Heart left ventricle (tissue), 13 donors: ENCODE measurements around the gene TMEM139.

Experiments used
- POLR2A ChIP-seq, 2 donors: fragments of 450-650 bp; IDR thresholded peaks; one replicate each; pipeline ENCODE4 v1.6.1; 2017; ENCODE audit warnings: antibody characterized with exemption in 2 of 2, mild to moderate bottlenecking in 2 of 2, moderate library complexity in 2 of 2
- TF ChIP-seq, protein P1 (sequence below), 12 donors: fragments of 200-600 bp; sonication (generic) in 4 of 12; IDR thresholded peaks; one replicate each; pipeline versions ENCODE4 v1.5.0 to v1.8.0; 2018 to 2022; ENCODE audit warnings: antibody characterized with exemption in 12 of 12, mild to moderate bottlenecking in 5 of 12
- donor health status: ischemic (EF 13 %, LVEDD 7.1; RV severe dilation, severe dysfunction).
- donor health status: DM: no; HTN: yes; CAD: no.
- donor health status: DM: no; HTN: no; CAD: no.
- donor health status: ischemic (EF 25% LVEDD 6.9; RV normal size, moderate dysfunction).
- donor health status: ischemic (EF 25% LVEDD 5.7; RV mildly dilated, moderate dysfunction).
- donor health status: ischemic (EF 35%, LVEDD 5.7; RV mildly dilated, moderate dysfunction).
- donor health status: nonischemic (EF 11% LVEDD 7.7; RV severe dilation, severe dysfunction).
- donor health status: DM: yes; HTN: yes; CAD: no.
- donor health status: PGD.
- donor health status: ischemic (EF 29% LVEDD 5.4; RV normal size, mild dysfunction).
- donor health status: nonischemic (EF 23%, LVEDD 6.1; RV moderate dilation, normal function).

DNA sequence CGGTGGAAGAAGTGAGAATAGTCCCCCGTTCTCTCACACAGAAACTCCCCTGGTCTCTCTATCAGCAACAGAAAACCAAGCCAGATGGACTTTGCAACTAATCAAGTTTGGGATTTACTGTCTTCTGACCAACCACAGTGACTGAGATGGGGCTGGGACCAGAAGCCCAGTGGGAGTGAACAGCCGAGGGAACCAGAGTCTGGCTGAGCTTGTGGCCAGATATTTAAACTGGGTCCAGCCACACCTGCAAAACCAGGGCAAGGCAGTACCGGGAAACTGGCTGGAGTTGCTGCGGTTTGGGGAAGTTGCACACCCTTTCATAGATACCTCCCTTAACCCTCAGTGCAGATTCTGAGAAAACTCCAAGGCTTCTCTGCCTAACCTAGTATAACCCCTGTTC, 15.5 kb upstream of the TMEM139 start:
- no peak for TF ChIP-seq POLR2A (IDR thresholded peaks at IDR 0.05)
- TF ChIP-seq, protein P1, sequence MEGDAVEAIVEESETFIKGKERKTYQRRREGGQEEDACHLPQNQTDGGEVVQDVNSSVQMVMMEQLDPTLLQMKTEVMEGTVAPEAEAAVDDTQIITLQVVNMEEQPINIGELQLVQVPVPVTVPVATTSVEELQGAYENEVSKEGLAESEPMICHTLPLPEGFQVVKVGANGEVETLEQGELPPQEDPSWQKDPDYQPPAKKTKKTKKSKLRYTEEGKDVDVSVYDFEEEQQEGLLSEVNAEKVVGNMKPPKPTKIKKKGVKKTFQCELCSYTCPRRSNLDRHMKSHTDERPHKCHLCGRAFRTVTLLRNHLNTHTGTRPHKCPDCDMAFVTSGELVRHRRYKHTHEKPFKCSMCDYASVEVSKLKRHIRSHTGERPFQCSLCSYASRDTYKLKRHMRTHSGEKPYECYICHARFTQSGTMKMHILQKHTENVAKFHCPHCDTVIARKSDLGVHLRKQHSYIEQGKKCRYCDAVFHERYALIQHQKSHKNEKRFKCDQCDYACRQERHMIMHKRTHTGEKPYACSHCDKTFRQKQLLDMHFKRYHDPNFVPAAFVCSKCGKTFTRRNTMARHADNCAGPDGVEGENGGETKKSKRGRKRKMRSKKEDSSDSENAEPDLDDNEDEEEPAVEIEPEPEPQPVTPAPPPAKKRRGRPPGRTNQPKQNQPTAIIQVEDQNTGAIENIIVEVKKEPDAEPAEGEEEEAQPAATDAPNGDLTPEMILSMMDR (IDR thresholded peaks at IDR 0.05), result no peak
